OCI-LY1 (cell line): ENCODE measurements around the gene CASS4.

Source experiments
- CTCF ChIP-seq: fragments of 200-600 bp; sonication (generic), shearing (Covaris generic); IDR thresholded peaks from 2 replicates; pipeline ENCODE4 v1.5.1; 2017; ENCODE audit warnings: mild to moderate bottlenecking, antibody characterized with exemption, low read length, moderate library complexity, mixed read lengths
- EZH2 ChIP-seq: fragments of 200-600 bp; sonication (generic), shearing (Covaris generic); IDR thresholded peaks from 2 replicates; pipeline ENCODE4 v1.8.0; 2017; ENCODE audit warnings: borderline replicate concordance, mixed run types, mild to moderate bottlenecking, antibody characterized with exemption, low read length, moderate library complexity, mixed read lengths

GRCh38 chr20:56412473-56412790, 372 bp downstream of the CASS4 start:
- no peak for TF ChIP-seq CTCF
- no peak for TF ChIP-seq EZH2
